ENCODE measurements around the gene LSAMP. TPM values are rescaled to one million over a fixed set of nuclear protein-coding genes. Genes with fewer than 3 reads are reported as not detected.
"Not testable (repeated sequence)": the region's sequence is repeated elsewhere in the genome, so short reads cannot be mapped to it uniquely, and the experiment has no call there.

LSAMP gene
- total RNA-seq, 1 donor from 2014 or later, result 64.9 TPM

- no peak for TF ChIP-seq CTCF (conservative IDR thresholded peaks at IDR 0.05)
- Mint-ChIP-seq H3K4me1 (ENCODE audit: unreplicated experiment) (peaks cover 10% of the 10 kb centered on the region), H3K27me3 (no peaks in the 10 kb centered on the region), H3K9me3 (no peaks in the 10 kb centered on the region), H3K27ac (no peak overlapping the region), H3K36me3 (peaks cover 4% of the 10 kb centered on the region), H3K4me3 (no peak overlapping the region)
- no peak for DNase-seq (ENCODE audit: extremely low spot score, unreplicated experiment)
Observed at GRCh38 chr3:116084999-116085791, 360.1 kb downstream of the LSAMP start.

GRCh38 chr3:116083683-116084082 lies 361.6 kb downstream of the LSAMP start:
- no peaks in the 10 kb centered on the region for H3K27me3 Mint-ChIP-seq
- H3K4me3 Mint-ChIP-seq, result no peak overlapping the region
- DNase-seq (ENCODE audit: extremely low spot score, unreplicated experiment), result no peak
- TF ChIP-seq CTCF (conservative IDR thresholded peaks at IDR 0.05), result no peak
- no peaks in the 10 kb centered on the region for H3K9me3 Mint-ChIP-seq
- no peak overlapping the region for H3K27ac Mint-ChIP-seq
- peaks cover 10% of the 10 kb centered on the region for H3K4me1 Mint-ChIP-seq (ENCODE audit: unreplicated experiment)
- peaks cover 7% of the 10 kb centered on the region for H3K36me3 Mint-ChIP-seq

- no peak overlapping the region for H3K4me3 Mint-ChIP-seq
- peaks cover 10% of the 10 kb centered on the region for H3K36me3 Mint-ChIP-seq
- no peak for DNase-seq (ENCODE audit: extremely low spot score, unreplicated experiment)
- no peaks in the 10 kb centered on the region for H3K9me3 Mint-ChIP-seq
- no peak for TF ChIP-seq CTCF (conservative IDR thresholded peaks at IDR 0.05)
- H3K27me3 Mint-ChIP-seq, result no peaks in the 10 kb centered on the region
- no peaks in the 10 kb centered on the region for H3K4me1 Mint-ChIP-seq (ENCODE audit: unreplicated experiment)
- no peak overlapping the region for H3K27ac Mint-ChIP-seq
Observed at GRCh38 chr3:116078561-116078960, 366.7 kb downstream of the LSAMP start.

- Mint-ChIP-seq H3K4me1 (ENCODE audit: unreplicated experiment) (no peaks in the 10 kb centered on the region), H3K9me3 (no peaks in the 10 kb centered on the region), H3K27ac (no peak overlapping the region), H3K27me3 (no peaks in the 10 kb centered on the region), H3K36me3 (peaks cover 10% of the 10 kb centered on the region), H3K4me3 (no peak overlapping the region)
- TF ChIP-seq CTCF (conservative IDR thresholded peaks at IDR 0.05), result no peak
- DNase-seq (ENCODE audit: extremely low spot score, unreplicated experiment), result no peak
Observed at GRCh38 chr3:116077557-116077956, 367.7 kb downstream of the LSAMP start.

- TF ChIP-seq CTCF (conservative IDR thresholded peaks at IDR 0.05), result no peak
- no peaks in the 10 kb centered on the region for H3K27me3 Mint-ChIP-seq
- H3K4me3 Mint-ChIP-seq, result no peak overlapping the region
- no peaks in the 10 kb centered on the region for H3K4me1 Mint-ChIP-seq (ENCODE audit: unreplicated experiment)
- H3K9me3 Mint-ChIP-seq, result no peaks in the 10 kb centered on the region
- H3K27ac Mint-ChIP-seq, result no peak overlapping the region
- peaks cover 10% of the 10 kb centered on the region for H3K36me3 Mint-ChIP-seq
- DNase-seq (ENCODE audit: extremely low spot score, unreplicated experiment), result no peak
Observed at GRCh38 chr3:116077059-116077458, 368.2 kb downstream of the LSAMP start.

- not testable (repeated sequence) for H3K4me3 Mint-ChIP-seq; H3K27ac Mint-ChIP-seq; H3K4me1 Mint-ChIP-seq (ENCODE audit: unreplicated experiment); H3K9me3 Mint-ChIP-seq; H3K27me3 Mint-ChIP-seq; H3K36me3 Mint-ChIP-seq; DNase-seq (ENCODE audit: extremely low spot score, unreplicated experiment)
Observed at GRCh38 chr3:116070516-116071278, 374.6 kb downstream of the LSAMP start.

Data from type B pancreatic cell (in vitro differentiated cells).